NB4 (cell line): Measurements from ENCODE around the gene GPR108.

Source experiments
- DNase-seq: peaks from one replicate; pipeline ENCODE4 v3.0.0; 2010; ENCODE audit warnings: low read depth
- H3K4me3 ChIP-seq: one replicate; pipeline ENCODE4 v1.5.1; 2011; ENCODE audit warnings: mild to moderate bottlenecking, low read depth, low read length, moderate library complexity
- MYC ChIP-seq: IDR thresholded peaks from 2 replicates; pipeline ENCODE4 v1.6.1; 2011; ENCODE audit warnings: low read depth, low read length
- POLR2A ChIP-seq: IDR thresholded peaks from 2 replicates; pipeline ENCODE4 v1.6.1; 2011; ENCODE audit warnings: mild to moderate bottlenecking; ENCODE audit not compliant: insufficient read length; ENCODE audit errors: extremely low read depth
- TF ChIP-seq, protein P1 (sequence below): IDR thresholded peaks from one replicate; pipeline ENCODE4 v1.5.1; 2012; ENCODE audit warnings: low read depth, low read length
- TF ChIP-seq, protein P2 (sequence below): IDR thresholded peaks from 2 replicates; pipeline ENCODE4 v1.6.1; 2011; ENCODE audit warnings: low read depth, low read length

Gene GPR108

DNA sequence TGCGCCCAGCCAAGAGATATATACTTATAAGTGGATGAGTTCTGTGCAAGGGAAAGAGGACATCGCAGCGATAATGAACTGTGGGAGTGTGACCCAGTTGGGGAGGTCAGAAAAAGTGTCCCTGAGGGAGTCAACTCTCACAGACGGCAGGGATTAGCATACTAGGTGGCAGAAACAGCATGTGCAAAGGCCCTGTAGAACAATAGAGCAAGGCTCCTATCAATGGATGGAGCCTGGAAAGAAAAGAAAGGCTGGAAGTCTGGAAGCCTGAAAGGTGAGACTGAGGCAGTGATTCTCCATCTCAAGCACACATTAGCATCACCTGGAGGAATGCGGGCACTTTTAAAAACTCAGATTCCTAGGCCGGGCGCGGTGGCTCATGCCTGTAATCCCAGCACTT, 46.0 kb downstream of the GPR108 start:
- no peak for DNase-seq
- TF ChIP-seq, protein P1, sequence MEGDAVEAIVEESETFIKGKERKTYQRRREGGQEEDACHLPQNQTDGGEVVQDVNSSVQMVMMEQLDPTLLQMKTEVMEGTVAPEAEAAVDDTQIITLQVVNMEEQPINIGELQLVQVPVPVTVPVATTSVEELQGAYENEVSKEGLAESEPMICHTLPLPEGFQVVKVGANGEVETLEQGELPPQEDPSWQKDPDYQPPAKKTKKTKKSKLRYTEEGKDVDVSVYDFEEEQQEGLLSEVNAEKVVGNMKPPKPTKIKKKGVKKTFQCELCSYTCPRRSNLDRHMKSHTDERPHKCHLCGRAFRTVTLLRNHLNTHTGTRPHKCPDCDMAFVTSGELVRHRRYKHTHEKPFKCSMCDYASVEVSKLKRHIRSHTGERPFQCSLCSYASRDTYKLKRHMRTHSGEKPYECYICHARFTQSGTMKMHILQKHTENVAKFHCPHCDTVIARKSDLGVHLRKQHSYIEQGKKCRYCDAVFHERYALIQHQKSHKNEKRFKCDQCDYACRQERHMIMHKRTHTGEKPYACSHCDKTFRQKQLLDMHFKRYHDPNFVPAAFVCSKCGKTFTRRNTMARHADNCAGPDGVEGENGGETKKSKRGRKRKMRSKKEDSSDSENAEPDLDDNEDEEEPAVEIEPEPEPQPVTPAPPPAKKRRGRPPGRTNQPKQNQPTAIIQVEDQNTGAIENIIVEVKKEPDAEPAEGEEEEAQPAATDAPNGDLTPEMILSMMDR: no peak
- no peak overlapping the region for H3K4me3 ChIP-seq

DNA sequence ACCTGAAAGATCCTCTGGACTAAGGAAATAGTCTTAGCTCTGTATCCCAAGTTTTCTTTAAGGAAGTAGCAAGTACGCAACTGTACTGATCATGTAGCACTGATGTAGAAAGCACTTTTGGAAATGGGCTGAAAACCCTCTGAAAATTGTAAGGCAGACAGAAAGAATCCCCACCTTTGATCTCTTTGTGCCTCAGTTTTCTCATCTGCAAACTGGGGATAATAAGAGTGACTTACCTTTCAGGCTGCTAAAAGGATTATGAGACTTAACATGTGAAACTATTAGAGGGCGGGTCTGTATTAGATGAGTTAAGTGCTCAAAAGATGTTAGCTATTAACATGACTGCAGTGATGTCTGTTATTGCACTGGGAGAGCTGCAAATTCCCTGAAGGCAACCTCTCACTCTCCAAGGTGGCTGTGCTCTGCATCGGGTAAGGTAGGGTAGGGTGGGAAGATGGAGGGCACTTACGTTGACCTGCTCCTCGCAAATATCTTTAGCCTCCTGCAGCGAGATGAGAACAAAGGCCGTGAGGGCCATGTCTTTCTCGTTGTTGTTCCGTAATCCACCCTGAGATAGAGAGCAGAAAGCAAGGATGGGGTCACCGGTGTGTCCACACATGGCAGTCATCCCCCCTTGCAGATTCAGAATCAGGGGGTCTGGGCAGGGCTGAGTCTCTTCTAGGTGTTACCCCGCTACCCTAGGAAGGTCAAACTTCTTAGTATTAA, 47.1 kb downstream of the GPR108 start:
- no peak for TF ChIP-seq POLR2A
- TF ChIP-seq, protein P2, sequence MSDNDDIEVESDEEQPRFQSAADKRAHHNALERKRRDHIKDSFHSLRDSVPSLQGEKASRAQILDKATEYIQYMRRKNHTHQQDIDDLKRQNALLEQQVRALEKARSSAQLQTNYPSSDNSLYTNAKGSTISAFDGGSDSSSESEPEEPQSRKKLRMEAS: no peak
- TF ChIP-seq, protein P1: no peak
- no peak for TF ChIP-seq MYC
- H3K4me3 ChIP-seq: no peak overlapping the region
- no peak for DNase-seq

DNA sequence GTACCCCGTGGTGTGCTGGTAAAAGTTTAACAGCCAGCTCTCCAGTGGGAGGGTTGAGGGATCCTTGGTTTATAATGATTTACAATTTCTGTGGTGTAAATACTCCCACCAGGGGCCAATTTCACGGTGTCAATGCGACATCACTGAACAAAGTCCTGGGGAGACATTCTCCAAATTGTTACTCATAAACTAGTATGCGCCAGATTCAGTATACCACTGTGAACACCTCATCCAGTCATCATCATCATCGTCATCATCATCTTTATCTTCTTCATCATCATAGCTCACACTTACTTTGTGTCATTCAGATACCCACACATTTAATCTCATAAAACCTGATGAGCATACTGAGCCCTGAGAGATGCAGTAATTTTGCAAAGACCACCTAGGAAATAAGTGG, 50.3 kb downstream of the GPR108 start:
- no peak for DNase-seq
- no peak overlapping the region for H3K4me3 ChIP-seq
- no peak for TF ChIP-seq MYC
- TF ChIP-seq, protein P2: no peak
- TF ChIP-seq, protein P1: no peak
- TF ChIP-seq POLR2A: no peak

DNA sequence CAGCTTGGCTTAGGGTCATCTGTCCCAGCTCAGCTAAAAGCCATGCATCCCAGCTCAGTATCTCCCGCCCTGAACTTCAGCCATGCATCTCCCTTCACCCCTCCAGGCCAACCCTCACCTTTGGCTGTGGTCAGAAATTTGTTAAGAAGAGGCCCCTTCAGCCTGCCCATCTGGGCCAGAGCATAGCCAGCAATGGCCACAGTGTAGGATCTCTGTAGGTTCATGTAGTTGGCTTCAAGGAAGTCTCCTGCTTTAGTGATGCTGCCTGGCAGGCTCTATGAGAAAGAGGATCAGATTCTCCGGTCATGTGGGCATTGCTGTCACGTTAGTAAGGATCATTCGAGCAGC, 50.8 kb downstream of the GPR108 start:
- no peak overlapping the region for H3K4me3 ChIP-seq
- no peak for TF ChIP-seq POLR2A
- no peak for TF ChIP-seq MYC
- TF ChIP-seq, protein P1: no peak
- TF ChIP-seq, protein P2: no peak
- no peak for DNase-seq

DNA sequence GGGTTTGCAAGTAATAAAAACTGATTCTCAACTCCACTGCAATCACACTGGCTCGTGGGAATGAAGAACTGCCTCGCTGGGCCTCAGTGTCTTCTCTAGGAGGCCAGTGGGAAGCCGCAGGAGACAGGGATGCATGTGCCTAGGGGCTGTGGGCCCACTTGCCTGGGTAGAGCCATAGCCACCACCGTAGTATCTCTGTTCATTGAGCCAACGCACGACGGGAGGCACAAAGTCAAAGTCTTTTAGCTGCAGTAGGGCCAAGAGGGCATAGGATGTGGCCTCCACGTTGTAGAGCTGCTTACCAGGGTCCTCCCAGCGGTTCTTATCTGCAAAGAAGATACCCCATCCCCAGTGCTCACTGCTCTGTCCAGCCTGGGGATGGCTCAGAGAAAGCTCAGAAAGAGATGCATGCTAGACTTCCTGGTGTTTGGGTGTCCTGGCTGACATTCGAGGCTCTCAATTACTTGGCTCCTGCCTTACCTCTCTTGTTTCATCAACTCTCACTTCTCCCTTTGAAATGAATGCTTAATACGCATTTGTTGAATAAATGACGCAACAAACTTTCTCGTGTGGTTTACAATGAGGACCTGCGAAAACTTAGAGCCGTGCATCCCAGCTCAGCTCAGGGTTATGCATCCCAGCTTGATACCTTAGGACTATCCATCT, 51.3 kb downstream of the GPR108 start:
- TF ChIP-seq POLR2A: no peak
- TF ChIP-seq MYC: no peak
- TF ChIP-seq, protein P2: no peak
- TF ChIP-seq, protein P1: no peak
- no peak overlapping the region for H3K4me3 ChIP-seq
- no peak for DNase-seq
